ENCODE data around the gene CNPY4. TPM values are rescaled to one million over a fixed set of nuclear protein-coding genes. Genes with fewer than 3 reads are reported as not detected.
A peak's percentile ranks its signal among the peaks of the same experiment; 100 is the strongest.

Gene CNPY4, protein sequence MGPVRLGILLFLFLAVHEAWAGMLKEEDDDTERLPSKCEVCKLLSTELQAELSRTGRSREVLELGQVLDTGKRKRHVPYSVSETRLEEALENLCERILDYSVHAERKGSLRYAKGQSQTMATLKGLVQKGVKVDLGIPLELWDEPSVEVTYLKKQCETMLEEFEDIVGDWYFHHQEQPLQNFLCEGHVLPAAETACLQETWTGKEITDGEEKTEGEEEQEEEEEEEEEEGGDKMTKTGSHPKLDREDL
- total RNA-seq = 23.4 TPM

DNA sequence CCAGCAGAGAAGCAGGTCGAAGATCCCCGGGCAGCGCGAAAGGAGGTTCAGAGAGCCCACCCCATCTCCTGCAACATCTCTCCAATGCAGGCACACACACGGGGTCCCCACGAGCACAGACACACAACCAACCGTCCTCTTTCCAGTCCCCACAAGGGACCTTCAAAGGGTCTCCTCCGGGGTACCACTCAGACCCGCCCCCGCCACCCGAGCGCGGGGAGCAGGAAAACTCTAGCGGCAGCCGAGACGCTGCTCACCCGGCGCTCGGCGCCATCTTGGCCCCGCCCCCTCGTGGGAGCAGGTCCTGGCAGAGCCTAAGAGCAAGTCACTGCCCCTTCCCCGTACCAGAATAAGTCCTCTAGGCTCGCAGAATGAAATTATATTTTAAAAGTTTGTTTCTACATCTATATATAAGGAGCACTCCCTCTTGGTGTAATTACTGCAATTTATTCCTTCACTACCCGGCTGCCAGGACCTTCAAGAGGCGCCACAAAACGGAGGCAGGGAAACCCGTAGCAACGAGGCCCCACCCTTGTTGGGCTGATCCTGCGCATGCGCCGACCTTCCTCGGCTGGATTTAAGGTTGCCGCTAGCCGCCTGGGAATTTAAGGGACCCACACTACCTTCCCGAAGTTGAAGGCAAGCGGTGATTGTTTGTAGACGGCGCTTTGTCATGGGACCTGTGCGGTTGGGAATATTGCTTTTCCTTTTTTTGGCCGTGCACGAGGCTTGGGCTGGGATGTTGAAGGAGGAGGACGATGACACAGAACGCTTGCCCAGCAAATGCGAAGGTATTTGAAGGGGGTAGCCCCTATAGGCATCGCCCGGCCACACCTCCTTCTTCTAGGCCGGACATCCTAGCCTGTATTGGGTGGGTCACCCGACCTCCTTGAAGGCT is at the start of gene CNPY4, which contains the start of gene TAF6:
CNPY4 (plus strand) TSS at position 563 of the 898 bp plus-strand sequence; CDS start at position 674, 111 bp downstream.
TAF6 (minus strand) TSS at position 287 of the 898 bp plus-strand sequence. CDS start 5,149 bp downstream, outside the sequence.
- peak; percentile 98 for DNase-seq

DNA sequence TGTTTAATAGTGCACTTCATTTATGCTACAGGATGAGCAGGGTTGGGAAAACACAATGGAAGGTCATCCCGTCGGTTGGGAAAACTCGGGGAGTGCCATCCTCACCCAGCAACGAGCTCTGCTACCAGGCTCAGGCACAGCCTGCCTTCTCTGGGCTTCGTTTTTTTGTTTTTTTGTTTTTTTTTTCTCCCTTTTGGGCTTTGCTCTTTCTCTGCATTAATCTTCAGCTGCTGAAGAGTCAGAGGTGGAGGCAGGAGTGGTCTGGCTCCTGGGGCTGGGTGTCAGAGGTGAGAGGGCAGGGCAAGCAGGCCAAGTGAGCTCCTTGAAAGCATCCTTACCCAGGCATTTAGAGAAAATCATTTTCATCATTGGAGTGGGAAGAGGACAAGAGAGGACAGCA is 49.4 kb upstream of the CNPY4 start:
- no peak for DNase-seq

DNA sequence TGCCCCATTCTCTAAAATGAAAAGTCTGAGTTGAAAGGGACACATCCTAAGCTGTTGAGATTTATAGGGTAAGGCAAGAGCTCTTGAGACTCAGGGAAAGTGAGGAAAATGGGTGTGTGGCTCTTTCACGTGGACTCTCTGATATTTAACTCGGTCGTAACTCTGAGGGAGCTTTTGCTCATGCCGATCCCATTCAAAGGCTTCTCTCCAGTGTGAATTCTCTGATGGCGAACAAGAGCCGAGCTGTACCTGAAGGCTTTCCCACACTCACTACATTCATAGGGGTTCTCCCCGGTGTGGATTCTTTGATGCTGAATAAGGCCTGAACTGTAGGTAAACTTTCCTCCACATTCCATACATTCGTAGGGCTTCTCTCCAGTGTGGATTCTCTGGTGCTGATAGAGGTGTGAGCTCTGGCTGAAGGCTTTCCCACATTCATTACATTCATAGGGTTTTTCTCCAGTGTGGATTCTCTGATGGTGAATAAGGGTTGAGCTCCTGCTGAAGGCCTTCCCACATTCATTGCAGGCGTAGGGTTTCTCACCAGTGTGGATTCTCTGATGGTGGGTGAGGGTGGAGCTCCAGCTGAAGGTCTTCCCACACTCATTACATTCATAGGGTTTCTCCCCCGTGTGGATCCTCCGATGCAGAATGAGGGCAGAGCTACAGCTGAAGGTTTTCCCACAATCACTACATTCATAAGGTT is 48.3 kb upstream of the CNPY4 start:
- DNase-seq = no peak

DNA sequence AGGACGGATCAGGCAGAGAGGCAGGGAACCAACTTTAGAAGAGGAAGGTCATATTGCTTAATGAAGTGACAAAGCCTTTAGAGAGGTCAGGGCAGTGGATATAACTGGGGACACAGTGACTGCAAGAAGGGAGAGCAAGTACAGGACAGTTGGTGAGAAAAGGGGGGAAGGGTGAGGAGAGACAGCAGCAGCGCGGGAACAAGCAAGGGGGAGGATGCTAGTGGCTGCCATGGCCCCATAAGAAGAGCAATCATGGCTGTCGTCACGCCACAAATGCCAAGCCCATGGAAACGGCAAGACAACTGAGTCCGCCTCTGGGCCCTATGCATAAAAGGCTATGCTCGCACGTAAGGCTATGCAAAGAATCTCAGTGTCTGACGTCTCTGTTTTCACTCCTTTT is 47.0 kb upstream of the CNPY4 start:
- no peak for DNase-seq

DNA sequence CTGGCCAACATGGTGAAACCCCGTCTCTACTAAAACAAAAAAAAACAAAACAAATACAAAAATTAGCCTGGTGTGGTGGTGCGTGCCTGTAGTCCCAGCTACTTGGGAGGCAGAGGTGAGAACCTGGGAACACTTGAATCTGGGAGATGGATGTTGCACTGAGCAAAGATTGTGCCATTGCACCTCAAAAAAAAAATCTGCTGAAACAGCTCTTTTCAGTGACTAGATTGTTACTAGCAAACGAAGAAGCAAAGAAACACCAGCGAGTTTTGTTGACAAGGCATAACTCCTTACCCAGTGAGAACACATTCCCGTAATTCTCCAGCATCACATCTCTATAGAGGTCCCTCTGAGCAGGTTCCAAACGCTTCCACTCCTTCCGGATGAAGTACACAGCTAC is 44.6 kb upstream of the CNPY4 start:
- DNase-seq = no peak

DNA sequence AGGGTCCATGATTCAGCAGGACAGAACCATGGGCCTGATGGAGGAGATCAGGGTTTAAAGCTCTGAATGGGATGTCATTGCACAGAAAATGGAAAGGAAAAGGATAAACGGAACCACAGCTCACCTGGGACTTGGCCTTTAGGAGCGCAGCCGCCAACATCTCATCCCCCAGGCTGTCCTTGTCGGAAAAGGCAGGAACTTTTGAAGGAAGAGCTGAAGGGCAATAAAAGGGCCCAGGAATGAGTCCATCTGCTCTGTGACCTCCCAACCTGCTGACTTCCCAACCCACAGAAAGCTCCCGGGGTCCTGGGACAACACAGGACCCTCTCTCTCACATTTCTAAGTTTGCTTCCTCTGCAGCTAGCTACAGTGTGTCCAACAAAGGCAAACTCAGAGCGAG is 44.0 kb upstream of the CNPY4 start:
- no peak for DNase-seq

DNA sequence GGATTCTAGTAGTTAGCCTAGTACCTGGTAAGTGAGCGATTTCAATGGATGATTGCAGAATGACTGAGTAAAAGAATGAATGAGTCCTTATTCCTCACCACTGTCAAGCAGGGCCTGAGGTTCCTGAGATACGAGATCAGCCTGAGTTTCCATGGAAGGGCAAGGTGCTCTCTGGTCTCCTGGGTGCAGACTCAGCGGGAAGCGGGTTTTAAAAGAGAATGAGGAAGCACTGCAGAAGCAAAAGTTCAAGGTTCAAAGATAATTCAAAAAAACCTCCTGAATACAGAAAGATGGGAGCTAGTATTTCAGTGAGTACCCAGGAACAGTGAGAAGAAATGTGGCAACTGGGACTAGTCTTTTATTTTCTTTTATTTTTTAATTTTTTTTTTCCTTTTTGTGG is 42.2 kb upstream of the CNPY4 start:
- no peak for DNase-seq

DNA sequence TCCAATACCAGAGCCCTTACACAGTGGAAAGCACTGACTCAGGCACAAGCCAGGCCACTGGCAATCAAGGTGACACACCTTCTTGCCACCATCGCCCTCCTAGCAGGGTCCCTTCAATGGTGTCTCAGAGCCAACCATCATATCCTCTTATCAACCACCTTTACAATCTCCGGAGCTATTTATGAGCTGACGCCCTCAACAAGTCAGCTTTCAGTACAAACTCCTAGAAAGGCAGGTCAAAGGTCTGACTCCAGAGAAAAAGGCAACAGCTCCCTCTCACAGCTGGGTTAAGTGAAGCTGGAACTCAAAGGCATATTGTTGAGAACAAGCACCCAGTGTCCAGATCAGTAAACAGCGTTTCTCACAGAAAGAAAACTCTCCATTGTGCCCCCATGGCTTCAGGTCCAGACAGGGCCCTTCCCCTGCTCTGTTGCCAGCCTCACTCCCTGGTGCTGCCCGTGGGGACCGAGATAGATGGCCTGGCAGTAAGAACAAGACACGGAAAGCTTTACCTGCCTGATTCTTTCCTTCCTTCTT is 40.3 kb upstream of the CNPY4 start:
- no peak for DNase-seq

DNA sequence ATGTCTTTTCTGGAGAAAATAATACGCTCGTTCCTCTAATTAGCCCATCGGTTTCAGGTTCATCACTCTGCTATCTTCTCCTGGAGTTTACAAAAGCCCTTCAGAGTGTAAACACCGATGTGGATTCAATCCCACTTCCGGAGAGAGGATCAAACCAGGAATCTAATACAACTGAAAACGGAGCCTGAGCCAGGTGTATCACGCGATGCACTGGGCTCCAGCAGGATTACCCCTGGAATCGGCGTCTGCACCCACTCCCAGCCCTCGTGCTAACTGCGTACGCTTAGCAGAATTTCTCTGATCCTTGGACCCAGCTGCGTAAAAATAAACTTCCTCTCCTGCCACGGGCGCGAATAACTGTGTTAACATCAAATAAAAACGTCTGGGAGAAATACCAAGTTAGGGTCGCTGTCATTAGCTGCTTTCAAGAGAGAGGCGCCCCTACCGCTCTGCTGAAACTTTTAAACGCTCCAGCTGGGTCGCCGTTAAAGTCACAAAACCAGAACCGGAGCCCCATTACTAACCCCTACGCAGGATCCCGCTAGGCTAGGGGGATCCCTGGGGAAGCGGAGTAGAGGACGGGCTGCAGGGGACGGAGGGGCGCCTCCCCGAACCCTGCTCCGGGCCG is 38.4 kb upstream of the CNPY4 start:
- no peak for DNase-seq

DNA sequence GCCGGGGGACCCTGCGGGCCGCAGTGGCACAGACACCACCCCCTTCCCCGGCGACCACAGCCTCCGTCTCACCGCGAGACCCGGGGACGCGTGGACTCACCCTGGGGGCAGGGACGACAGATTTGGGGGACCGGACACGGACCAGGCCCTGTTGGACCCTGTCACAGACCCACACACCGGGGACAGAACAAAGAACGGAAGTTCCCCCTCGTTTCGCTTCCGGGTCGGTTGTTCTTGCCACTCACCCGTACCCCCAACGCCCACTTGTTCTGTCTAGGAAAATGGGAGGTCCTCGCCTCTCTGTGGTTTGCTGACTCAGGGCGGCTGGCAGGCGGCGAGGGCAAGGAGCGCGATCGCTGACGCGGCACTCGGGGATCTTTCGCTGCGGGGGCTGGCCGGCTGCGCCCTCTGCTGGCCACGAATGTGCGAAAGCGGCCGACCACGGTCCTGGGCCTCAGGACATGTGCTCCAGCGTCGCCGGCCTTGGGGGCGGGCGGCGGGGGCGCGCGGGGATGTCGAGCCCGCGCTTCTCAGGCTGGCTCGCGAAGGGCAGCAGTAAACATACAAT is 37.8 kb upstream of the CNPY4 start, which contains the start of gene ZNF3:
ZNF3 (minus strand) TSS at position 189 of the 568 bp plus-strand sequence. CDS start 4,366 bp downstream, outside the sequence.
- peak; percentile 99 for DNase-seq

DNA sequence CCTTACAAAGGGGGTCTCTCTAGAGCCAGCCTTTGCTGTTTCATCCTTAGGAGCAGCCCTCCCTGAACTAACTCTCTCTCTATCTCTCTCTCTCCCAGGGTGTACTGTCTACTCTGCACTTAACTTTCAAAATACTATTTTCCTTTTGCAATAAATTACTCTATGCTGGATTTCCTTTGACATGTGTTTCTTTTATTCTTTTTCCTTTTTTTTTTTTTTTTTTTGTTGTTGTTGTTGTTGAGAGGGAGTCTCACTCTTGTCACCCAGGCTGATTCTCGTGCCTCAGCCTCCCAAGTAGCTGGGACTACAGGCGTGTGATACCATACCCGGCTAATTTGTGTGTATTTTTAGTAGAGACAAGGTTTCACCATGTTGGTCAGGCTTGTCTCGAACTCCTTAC is 36.5 kb upstream of the CNPY4 start:
- no peak for DNase-seq

DNA sequence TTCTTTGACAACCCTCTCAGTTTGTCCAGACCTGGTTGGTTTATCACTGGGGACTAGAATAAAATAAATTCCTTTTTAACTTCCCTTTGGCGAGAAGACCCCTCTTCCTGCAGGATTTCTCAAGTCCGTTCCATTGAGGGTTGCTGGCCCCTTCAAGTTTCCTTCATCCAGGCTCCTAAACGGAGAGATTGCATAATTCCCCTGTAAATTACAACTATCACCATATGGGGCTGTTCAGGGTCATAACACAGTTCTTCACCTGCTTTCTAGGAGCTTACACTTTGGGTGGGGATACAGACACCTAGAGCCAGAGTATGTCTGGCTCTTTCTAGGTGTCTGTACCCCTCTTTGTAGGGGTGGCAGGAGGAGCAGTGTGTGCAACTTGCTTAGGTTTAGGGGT is 33.9 kb upstream of the CNPY4 start:
- DNase-seq = no peak

DNA sequence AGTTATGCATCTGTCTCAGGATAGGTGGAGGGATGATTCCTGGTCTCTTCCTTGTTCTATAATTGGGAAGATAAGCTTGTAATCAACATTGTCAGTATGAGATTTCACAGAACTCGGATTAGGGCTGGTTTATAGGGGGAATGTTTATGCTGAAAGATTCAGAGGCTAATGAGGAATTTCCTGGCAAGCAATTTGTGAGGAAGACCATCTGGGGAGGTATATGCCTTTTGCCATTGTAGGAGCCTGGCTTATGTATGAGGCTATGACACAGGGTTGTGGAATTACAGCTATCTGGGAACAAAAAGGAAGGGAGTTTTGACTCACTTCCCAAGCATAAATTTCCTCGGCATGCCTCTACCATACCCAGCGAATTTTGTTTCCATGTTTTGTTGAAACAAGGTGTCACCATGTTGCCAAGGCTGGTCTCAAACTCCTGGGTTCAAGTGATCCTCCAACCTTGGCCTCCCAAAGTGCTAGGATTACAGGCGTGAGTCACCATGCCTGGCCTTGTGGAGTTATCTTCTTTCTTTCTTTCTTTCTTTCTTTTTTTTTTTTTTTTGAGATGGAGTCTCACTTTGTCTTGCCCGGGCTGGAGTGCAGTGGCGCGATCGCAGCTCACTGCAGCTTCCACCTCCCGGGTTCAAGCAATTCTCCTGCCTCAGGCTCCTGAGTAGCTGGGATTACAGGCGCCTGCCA is 32.2 kb upstream of the CNPY4 start:
- no peak for DNase-seq

DNA sequence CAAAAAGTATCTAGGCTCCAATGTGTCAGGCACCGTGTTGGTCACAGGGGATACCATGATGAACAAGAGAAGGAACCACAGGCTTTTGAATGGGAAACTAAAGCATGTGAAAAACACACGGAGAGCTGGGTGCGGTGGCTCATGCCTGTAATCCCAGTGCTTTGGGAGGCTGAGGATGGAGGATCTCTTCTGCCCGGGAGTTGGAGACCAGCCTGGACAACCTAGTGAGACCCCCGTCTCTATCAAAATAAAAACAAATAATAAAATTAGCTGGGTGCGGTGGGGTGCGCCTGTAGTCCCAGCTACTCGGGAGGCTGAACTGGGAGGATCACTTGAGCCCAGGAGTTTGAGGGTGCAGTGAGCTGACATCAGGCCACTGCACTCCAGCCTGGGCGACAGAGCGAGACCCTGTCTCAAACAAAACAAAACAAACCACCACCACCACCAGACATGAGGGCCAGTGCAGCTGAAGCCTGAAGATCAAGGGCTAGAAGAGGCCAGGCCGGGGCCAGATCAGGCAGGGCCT is 31.3 kb upstream of the CNPY4 start:
- DNase-seq = no peak

DNA sequence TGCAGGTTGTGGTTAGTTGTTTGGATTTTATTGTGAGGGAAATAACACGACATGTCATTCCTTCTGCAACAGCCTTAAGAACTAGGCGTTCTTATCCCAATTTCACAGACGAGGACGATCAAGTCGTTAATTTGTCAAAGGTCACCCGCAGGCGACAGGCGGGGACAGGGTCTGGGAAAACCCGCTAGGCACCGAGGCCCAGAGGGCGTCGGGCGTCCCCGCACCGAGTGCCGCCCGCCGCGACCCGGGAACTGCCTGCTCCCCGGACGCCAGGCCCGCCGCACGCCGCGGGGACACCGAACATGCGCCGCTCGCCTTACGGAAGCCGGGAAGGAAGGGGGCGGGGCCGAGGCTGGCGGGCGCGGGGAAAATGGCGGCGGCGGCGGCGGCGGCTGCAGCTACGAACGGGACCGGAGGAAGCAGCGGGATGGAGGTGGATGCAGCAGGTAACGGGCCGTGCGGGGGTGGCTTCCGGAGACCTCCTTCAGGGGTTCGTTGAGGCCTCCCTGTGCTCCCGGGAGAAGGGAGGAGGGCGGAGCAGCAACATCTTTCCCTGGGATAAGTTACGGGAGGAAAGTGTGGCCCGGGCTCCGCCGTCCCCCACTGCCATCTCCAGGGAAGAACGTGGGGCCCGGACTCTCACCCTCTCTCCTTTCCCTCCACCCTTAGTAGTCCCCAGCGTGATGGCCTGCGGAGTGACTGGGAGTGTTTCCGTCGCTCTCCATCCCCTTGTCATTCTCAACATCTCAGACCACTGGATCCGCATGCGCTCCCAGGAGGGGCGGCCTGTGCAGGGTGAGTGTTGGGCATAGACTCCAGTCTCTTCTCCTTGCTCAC is 30.6 kb upstream of the CNPY4 start, which contains the start of gene COPS6:
COPS6 (plus strand) TSS at position 349 of the 837 bp plus-strand sequence; CDS start at position 371, 22 bp downstream.
- DNase-seq = peak; percentile 24

DNA sequence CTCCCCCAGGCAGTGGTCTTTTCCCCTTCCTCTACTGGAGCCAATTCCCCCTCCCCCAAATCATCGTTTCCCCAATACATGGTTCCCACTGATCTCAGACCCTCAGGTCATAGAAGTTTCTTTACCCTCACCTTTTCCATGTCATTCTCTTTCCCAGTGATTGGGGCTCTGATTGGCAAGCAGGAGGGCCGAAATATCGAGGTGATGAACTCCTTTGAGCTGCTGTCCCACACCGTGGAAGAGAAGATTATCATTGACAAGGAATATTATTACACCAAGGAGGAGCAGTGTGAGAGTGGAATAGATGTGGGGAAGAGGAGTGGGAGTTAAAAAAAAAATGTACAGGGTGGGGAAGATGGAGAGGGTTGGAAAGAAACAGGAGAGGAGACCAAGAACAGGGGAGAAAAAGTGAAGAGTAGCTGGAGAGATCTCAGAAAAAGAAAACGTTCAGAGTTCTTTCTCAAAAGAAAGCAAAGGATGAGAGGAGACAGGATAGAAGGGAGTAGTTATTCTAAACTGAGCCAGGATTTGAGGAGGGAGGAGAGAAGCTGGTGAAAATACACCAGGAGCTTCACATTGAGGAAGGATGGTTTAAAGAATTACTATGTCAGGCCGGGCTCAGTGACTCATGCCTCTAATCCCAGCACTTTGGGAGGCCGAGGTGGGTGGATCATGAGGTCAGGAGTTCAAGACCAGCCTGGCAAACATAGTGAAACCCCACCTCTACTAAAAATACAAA is 29.8 kb upstream of the CNPY4 start:
- no peak for DNase-seq

DNA sequence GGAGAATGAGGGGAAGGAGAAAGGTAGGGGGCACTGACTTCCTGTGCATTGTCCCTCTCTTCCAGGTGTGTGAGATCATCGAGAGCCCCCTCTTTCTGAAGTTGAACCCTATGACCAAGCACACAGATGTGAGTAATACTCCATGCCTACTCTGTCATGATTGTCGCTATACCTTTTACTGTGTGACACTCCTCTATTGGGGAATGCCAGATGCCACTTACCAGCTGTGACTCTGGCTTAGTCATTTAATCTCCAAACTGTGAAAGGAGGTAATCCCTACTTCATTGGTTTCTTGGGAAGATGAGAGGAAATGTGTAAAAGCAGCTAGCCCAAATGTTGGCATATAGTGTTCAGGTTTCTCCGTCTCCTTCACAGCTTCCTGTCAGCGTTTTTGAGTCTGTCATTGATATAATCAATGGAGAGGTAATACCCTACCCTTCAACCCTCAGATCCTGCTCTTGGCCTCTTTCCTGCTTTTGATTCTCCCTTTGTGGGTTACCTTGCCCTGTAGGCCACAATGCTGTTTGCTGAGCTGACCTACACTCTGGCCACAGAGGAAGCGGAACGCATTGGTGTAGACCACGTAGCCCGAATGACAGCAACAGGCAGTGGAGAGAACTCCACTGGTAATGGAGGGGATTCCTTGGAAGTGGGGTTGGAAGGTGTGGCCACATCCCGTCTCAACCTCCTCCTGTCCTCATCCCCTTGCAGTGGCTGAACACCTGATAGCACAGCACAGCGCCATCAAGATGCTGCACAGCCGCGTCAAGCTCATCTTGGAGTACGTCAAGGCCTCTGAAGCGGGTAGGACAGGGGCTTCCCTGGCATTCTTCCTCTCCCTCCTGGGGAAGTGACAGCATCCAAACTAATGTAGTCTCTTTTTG is 28.7 kb upstream of the CNPY4 start:
- DNase-seq = no peak

Data from skin of body (tissue), 2 donors.